ENCODE measurements around the gene GCGR. TPM values are rescaled to one million over a fixed set of nuclear protein-coding genes. Genes with fewer than 3 reads are reported as not detected.

Gene GCGR
- total and polyA plus RNA-seq, 2 of the 13 experiments (the other 11 are each of a cell fraction or from before 2014, with no cell fraction given), result 0.04 to 0.13 TPM

GRCh38 chr17:81811705-81812570 lies 8.0 kb downstream of the GCGR start (continued):
- TF ChIP-seq AHDC1 (CRISPR knock-in tag; IDR thresholded peaks at IDR 0.05; ENCODE audit: borderline replicate concordance) (no peak), CBX5 (CRISPR knock-in tag; IDR thresholded peaks at IDR 0.05; ENCODE audit: borderline replicate concordance) (no peak)

- ATAC-seq (no peak), FAIRE-seq (no peak), DNase-seq (ENCODE audit: low spot score) (no peak)
- Histone ChIP-seq H2AFZ (ENCODE audit: low read length) (no peak overlapping the region), H3K4me3 (replicated peaks in 1 of 3; ENCODE audit: insufficient read depth in 1 of 3, low read depth in 2 of 3, low read length in 3 of 3) (no peak overlapping the region), H3K36me3 (replicated peaks in 1 of 2; ENCODE audit: control insufficient read depth in 1 of 2, insufficient read depth in 2 of 2, low read length in 2 of 2) (no peaks in the 10 kb centered on the region), H4K20me1 (ENCODE audit: insufficient read depth, low read length) (no peaks in the 10 kb centered on the region), H3K4me2 (ENCODE audit: low read depth, low read length) (no peak overlapping the region), H3K9me3 (ENCODE audit: low read length) (no peaks in the 10 kb centered on the region), H3K4me1 (ENCODE audit: insufficient read depth, low read length) (peaks cover 35% of the 10 kb centered on the region), H3K27ac (ENCODE audit: extremely low read length, insufficient read depth, low read length) (no peak overlapping the region), H3K9ac (ENCODE audit: insufficient read depth, low read depth, low read length) (no peak overlapping the region), H3K79me2 (ENCODE audit: insufficient read depth, low read length) (no peaks in the 10 kb centered on the region), H3K27me3 (ENCODE audit: control insufficient read depth in 1 of 2, insufficient read depth in 2 of 2, low read length in 2 of 2) (peaks cover 9 to 35% of the 10 kb centered on the region in 2 experiments; a peak in 4 of 5 replicates)
- in situ Hi-C loops (cut with HindIII; ENCODE audit: extremely low pct_ligation_motif_present, low pct_unique_long_range_greater_than_20kb) (no loop called here), intact Hi-C loops (cut with micrococcal nuclease; ENCODE audit: unreplicated experiment) (no loop called here)
- ChIA-PET POLR2A (interaction anchor here (0.7 to 1.8 kb wide), 3 partner anchors 14 to 85 kb away, joined by 3 to 7 read pairs (median 3); partner anchors contain the start of gene MCRIP1), CTCF (ENCODE audit: low intra/inter-chr PET ratio, low total read pairs) (no interaction called here)
- no TSS peak for BruUV-seq (replicated peaks)
- WGBS (ENCODE audit: low lambda C conversion rate), result 66% methylated on average over 37 of the region's 45 CpGs
- TF ChIP-seq FOXA3 (CRISPR knock-in tag; IDR thresholded peaks at IDR 0.05), result no peak
- 0 out of 2 replicates have a peak, but pooled peaks have one; percentile 58 for TF ChIP-seq HNRNPL (IDR thresholded peaks at IDR 0.05; ENCODE audit: low read depth, low read length)
Measured at GRCh38 chr17:81812571-81813370, 8.8 kb downstream of the GCGR start.

Data from HepG2 (cell line).